GM12878 (cell line): ENCODE data around the gene RCVRN. TPM values are rescaled to one million over a fixed set of nuclear protein-coding genes. Genes with fewer than 3 reads are reported as not detected.

Source experiments
- ATAC-seq: fragments of 200-7000 bp; cut with Tn5 transposase; 3 replicates; pipeline ENCODE4 v1.9.1; 2020; ENCODE audit warnings: mild to moderate bottlenecking, moderate library complexity
- BruUV-seq: library from RNA; stranded (reverse); fragments of 400-500 nt; replicated peaks from 2 replicates; lab custom pipeline; 2021; lab: Mats Ljungman, UMichigan
- CTCF ChIA-PET: fragments of 300-600 bp; sonication (Branson Sonifier 250); formaldehyde crosslinking; extraction: SDS; loops from one replicate; lab custom pipeline; 2021; ENCODE audit warnings: inconsistent platforms; lab: Yijun Ruan, JAX
- POLR2A ChIA-PET: fragments of 350-600 bp; formaldehyde crosslinking; extraction: SDS; loops from one replicate; lab custom pipeline; 2021; ENCODE audit warnings: inconsistent platforms; lab: Charles Lee
- RAD21 ChIA-PET: fragments of 300-600 bp; sonication (Branson Sonifier 250); formaldehyde crosslinking; loops from one replicate; lab custom pipeline; 2023; ENCODE audit warnings: antibody characterized with exemption; ENCODE audit not compliant: unreplicated experiment; lab: Charles Lee
- SMC1A ChIA-PET: fragments of 300-600 bp; sonication (Branson Sonifier 250); formaldehyde crosslinking; loops from one replicate; lab custom pipeline; 2023; ENCODE audit not compliant: unreplicated experiment, uncharacterized antibody; lab: Charles Lee
- DNase-seq: peaks from one replicate; pipeline ENCODE4 v3.0.0-alpha.2; 2011; ENCODE audit warnings: low read depth, low spot score
- FAIRE-seq: peaks from 3 replicates; lab custom pipeline; 2011; peaks lifted over from hg19 to GRCh38; lab: Jason Lieb, UNC
- H2AFZ ChIP-seq: 2 replicates; pipeline ENCODE4 v1.6.0; 2011; ENCODE audit warnings: low read depth, low read length, control low read depth; ENCODE audit not compliant: control insufficient read depth
- H3K27ac ChIP-seq: 2 replicates; pipeline ENCODE4 v1.5.1; 2011; ENCODE audit warnings: control low read depth; ENCODE audit not compliant: control insufficient read depth, insufficient read depth
- H3K27me3 ChIP-seq, 2 experiments: replicated peaks in 1 of 2; 2 replicates each; pipeline versions ENCODE4 v1.6.0 to v1.6.1; 2011; ENCODE audit warnings: low read length in 1 of 2; ENCODE audit not compliant: control insufficient read depth in 2 of 2, insufficient read depth in 2 of 2
- H3K36me3 ChIP-seq, 2 experiments: 2 replicates each; pipeline ENCODE4 v1.5.1; 2011; ENCODE audit warnings: low read length in 1 of 2; ENCODE audit not compliant: control insufficient read depth in 2 of 2, insufficient read depth in 2 of 2
- H3K4me1 ChIP-seq: 2 replicates; pipeline ENCODE4 v1.6.1; 2011; ENCODE audit warnings: mild to moderate bottlenecking, low read length, moderate library complexity, mixed read lengths; ENCODE audit not compliant: control insufficient read depth, insufficient read depth
- H3K4me2 ChIP-seq: 2 replicates; pipeline ENCODE4 v1.6.0; 2011; ENCODE audit warnings: control low read depth; ENCODE audit not compliant: control insufficient read depth, insufficient read depth
- H3K4me3 ChIP-seq: fragments of 200-600 bp; sonication (generic); 2 replicates; pipeline ENCODE4 v1.5.1; 2016
- H3K79me2 ChIP-seq: 2 replicates; pipeline ENCODE4 v1.6.0; 2011; ENCODE audit warnings: low read length; ENCODE audit not compliant: control insufficient read depth, insufficient read depth
- H3K9ac ChIP-seq: 2 replicates; pipeline ENCODE4 v1.8.0; 2011; ENCODE audit warnings: low read length, control low read depth, mixed read lengths; ENCODE audit not compliant: control insufficient read depth, insufficient read depth
- H3K9me3 ChIP-seq: replicated peaks from 3 replicates; pipeline ENCODE4 v1.5.1; 2011; ENCODE audit warnings: mild to moderate bottlenecking, low read length; ENCODE audit not compliant: control insufficient read depth, insufficient read depth
- H4K20me1 ChIP-seq: 2 replicates; pipeline ENCODE4 v1.6.0; 2011; ENCODE audit not compliant: control insufficient read depth, insufficient read depth
- BHLHE40 ChIP-seq, 2 experiments: fragments of 450-650 bp in 1 of 2; IDR thresholded peaks; 2 replicates each; pipeline ENCODE4 v1.6.1; 2011 to 2017; ENCODE audit warnings: low read depth in 2 of 2, borderline replicate concordance in 1 of 2, improper control_type of control experiment in 1 of 2, low read length in 1 of 2, mild to moderate bottlenecking in 1 of 2
- CBFB ChIP-seq: IDR thresholded peaks from 2 replicates; pipeline ENCODE4 v1.6.1; 2016; ENCODE audit warnings: antibody characterized with exemption, low read depth
- MEF2A ChIP-seq: IDR thresholded peaks from 2 replicates; pipeline ENCODE4 v1.6.1; 2011; ENCODE audit warnings: low read depth, mild to moderate bottlenecking, low read length, moderate library complexity; ENCODE audit not compliant: insufficient read depth
- RAD21 ChIP-seq: IDR thresholded peaks from 2 replicates; pipeline ENCODE4 v1.6.1; 2011; ENCODE audit warnings: mild to moderate bottlenecking, low read depth, low read length, moderate library complexity; ENCODE audit not compliant: insufficient read depth
- RB1 ChIP-seq: fragments of 450-650 bp; formaldehyde crosslinking; IDR thresholded peaks from 2 replicates; pipeline ENCODE4 v1.6.1; 2017; ENCODE audit warnings: mild to moderate bottlenecking, borderline replicate concordance
- SIN3A ChIP-seq: IDR thresholded peaks from 2 replicates; pipeline ENCODE4 v1.6.1; 2012; ENCODE audit warnings: low read depth, low read length, improper control_type of control experiment
- SMC3 ChIP-seq: IDR thresholded peaks from 2 replicates; pipeline ENCODE4 v1.6.1; 2011; ENCODE audit warnings: low read length, improper control_type of control experiment, borderline replicate concordance
- SPI1 ChIP-seq: IDR thresholded peaks from 2 replicates; pipeline ENCODE4 v1.6.1; 2011; ENCODE audit warnings: low read depth, mild to moderate bottlenecking, low read length, moderate library complexity, borderline replicate concordance; ENCODE audit not compliant: insufficient read depth
- STAT3 ChIP-seq: IDR thresholded peaks from 2 replicates; pipeline ENCODE4 v1.6.1; 2011; ENCODE audit warnings: low read depth, low read length, improper control_type of control experiment
- YBX1 ChIP-seq: fragments of 450-650 bp; IDR thresholded peaks from 2 replicates; pipeline ENCODE4 v1.6.1; 2016; ENCODE audit warnings: antibody characterized with exemption
- WGBS: methylation state at CpG from one replicate; pipeline ENCODE4 v1.1.6; 2016; ENCODE audit warnings: low lambda C conversion rate; ENCODE audit not compliant: insufficient replicate concordance, insufficient coverage; ENCODE audit errors: missing lambda C conversion rate; 5-methylcytosine and 5-hydroxymethylcytosine counted together
- in situ Hi-C: fragments of 300-500 bp; cut with MboI; formaldehyde crosslinking; loops from 9 replicates; pipeline ENCODE4 v1.14.3; 2018; ENCODE audit warnings: mixed read lengths
- intact Hi-C: fragments of 100-400 bp; cut with micrococcal nuclease; formaldehyde crosslinking; loops from one replicate; pipeline ENCODE4 v1.14.2; 2022; ENCODE audit not compliant: unreplicated experiment
- polyA plus RNA-seq, 11 experiments: library from polyadenylated mRNA; depleted of rRNA in 4 of 11; unstranded in 6 of 11; stranded (reverse) in 5 of 11; fragments of >200 nt; fragmentation: Nextera tagmentation in 4 of 11; fragmentation: Illumina TruSeq in 1 of 11; extraction: Ambion mirVana in 4 of 11; extraction: Trizol in 1 of 11; gene quantifications; 1 replicate in 1 of 11; 2 replicates in 10 of 11; pipeline versions ENCODE4 v1.2.1 to v1.2.3, GENCODE V29; 2011 to 2016; ENCODE audit warnings: inconsistent platforms in 2 of 11, missing spikeins in 2 of 11, low read depth in 1 of 11
- total RNA-seq, 4 experiments: library from RNA; depleted of rRNA in 3 of 4; stranded (reverse); fragments of >200 nt in 3 of 4; fragmentation: Illumina TruSeq in 1 of 4; extraction: Trizol in 1 of 4; gene quantifications; 2 replicates each; pipeline versions ENCODE4 v1.2.1 to v1.2.3, GENCODE V29; 2013 to 2021
- TF ChIP-seq, protein P1 (sequence below): fragments of 450-650 bp; IDR thresholded peaks from 2 replicates; pipeline ENCODE4 v1.6.1; 2017; ENCODE audit warnings: mild to moderate bottlenecking, moderate library complexity
- TF ChIP-seq, protein P2 (sequence below), 3 experiments: IDR thresholded peaks in 2 of 3; conservative IDR thresholded peaks in 1 of 3; 2 replicates each; pipeline ENCODE4 v1.5.1; 2011; ENCODE audit warnings: low read depth in 3 of 3, low read length in 3 of 3, mild to moderate bottlenecking in 3 of 3, control low read depth in 2 of 3, moderate library complexity in 2 of 3, inconsistent platforms in 1 of 3, mixed read lengths in 1 of 3; ENCODE audit not compliant: control insufficient read depth in 2 of 3, insufficient read depth in 1 of 3; ENCODE audit errors: extremely low read depth in 1 of 3

The RCVRN gene
- total and polyA plus RNA-seq, 10 of the 15 experiments (the other 5 are each of a cell fraction or from before 2014, with no cell fraction given) = 0.07 to 0.23 (median 0.14) TPM; not detected in 6

DNA sequence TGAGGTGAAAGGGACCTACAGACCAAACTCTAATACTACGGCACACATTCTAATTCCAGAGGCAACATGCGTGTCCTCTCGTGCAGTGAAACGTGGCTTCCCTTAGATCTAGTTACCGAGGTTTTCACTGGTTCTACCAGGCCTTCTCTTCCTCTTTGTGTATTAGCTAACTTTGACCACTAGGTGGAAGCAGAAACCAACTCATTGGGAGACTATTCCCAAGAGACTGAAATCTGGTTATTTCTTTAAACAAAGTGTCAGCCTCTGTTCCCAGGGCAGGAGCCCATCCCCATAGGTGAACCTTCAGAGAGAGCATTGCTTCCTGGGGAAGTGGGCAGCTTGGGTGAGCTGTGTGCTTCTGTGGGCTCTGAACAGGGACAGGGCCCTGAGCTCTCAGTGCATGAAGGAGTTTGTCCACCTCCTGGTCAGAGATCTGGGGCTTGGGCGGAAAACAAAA, 19.7 kb upstream of the RCVRN start:
- ATAC-seq (peak; percentile 88), DNase-seq (peak; percentile 48), FAIRE-seq (peak; percentile 94)
- CTCF ChIA-PET = interaction anchor here (0.7 to 6.2 kb wide), 16 partner anchors 10 to 696 kb away, joined by 3 to 63 read pairs (median 4); no protein-coding TSS in a partner anchor
- H2AFZ ChIP-seq = peak overlapping the region; percentile 16; the same call in 1 of the 2 replicates
- H3K4me1 ChIP-seq = no peaks in the 10 kb centered on the region
- intact Hi-C loops (loop anchor here (1.0 to 10.0 kb wide), 4 partner anchors 35 to 694 kb away; no protein-coding TSS in a partner anchor), in situ Hi-C loops (loop anchor here (5.0 kb wide), 1 partner anchor 693 kb away; no protein-coding TSS in a partner anchor)
- no peak overlapping the region for H3K4me3 ChIP-seq
- WGBS = 17% methylated on average over 6 of the region's 6 CpGs
- RAD21 ChIA-PET = interaction anchor here (0.6 to 2.4 kb wide), 7 partner anchors 11 to 693 kb away, joined by 3 to 18 read pairs (median 3); no protein-coding TSS in a partner anchor
- SMC1A ChIA-PET = interaction anchor here (0.5 to 1.6 kb wide), 4 partner anchors 125 to 721 kb away, joined by 3 to 6 read pairs (median 5); no protein-coding TSS in a partner anchor
- no peak overlapping the region for H3K4me2 ChIP-seq
- POLR2A ChIA-PET = interaction anchor here (0.6 kb wide), 1 partner anchor 956 kb away, joined by 4 read pairs; no protein-coding TSS in a partner anchor
- no peaks in the 10 kb centered on the region for H3K36me3 ChIP-seq
- H3K27ac ChIP-seq = no peak overlapping the region
- no TSS peak for BruUV-seq
- no peaks in the 10 kb centered on the region for H4K20me1 ChIP-seq
- H3K9me3 ChIP-seq = no peaks in the 10 kb centered on the region
- H3K79me2 ChIP-seq = no peaks in the 10 kb centered on the region
- no peak overlapping the region for H3K9ac ChIP-seq
- no peaks in the 10 kb centered on the region for H3K27me3 ChIP-seq
- TF ChIP-seq RB1 (peak; percentile 69; the same call in 1 of the 2 replicates), SMC3 (peak; percentile 88), MEF2A (no peak), CBFB (0 out of 2 replicates have a peak, but pooled peaks have one; percentile 16), STAT3 (peak; percentile 64; the same call in 1 of the 2 replicates), SPI1 (peak; percentile 46; the same call in 1 of the 2 replicates), BHLHE40 (IDR thresholded peaks at IDR 0.05; ENCODE audit: borderline replicate concordance in 1 of 2, low read depth in 2 of 2, low read length in 1 of 2) (0 out of 4 replicates have a peak, but pooled peaks have one; percentile 17 to 20), YBX1 (no peak; the same call in 1 of the 2 replicates), SIN3A (no peak), RAD21 (peak; percentile 91)
- TF ChIP-seq, protein P1, sequence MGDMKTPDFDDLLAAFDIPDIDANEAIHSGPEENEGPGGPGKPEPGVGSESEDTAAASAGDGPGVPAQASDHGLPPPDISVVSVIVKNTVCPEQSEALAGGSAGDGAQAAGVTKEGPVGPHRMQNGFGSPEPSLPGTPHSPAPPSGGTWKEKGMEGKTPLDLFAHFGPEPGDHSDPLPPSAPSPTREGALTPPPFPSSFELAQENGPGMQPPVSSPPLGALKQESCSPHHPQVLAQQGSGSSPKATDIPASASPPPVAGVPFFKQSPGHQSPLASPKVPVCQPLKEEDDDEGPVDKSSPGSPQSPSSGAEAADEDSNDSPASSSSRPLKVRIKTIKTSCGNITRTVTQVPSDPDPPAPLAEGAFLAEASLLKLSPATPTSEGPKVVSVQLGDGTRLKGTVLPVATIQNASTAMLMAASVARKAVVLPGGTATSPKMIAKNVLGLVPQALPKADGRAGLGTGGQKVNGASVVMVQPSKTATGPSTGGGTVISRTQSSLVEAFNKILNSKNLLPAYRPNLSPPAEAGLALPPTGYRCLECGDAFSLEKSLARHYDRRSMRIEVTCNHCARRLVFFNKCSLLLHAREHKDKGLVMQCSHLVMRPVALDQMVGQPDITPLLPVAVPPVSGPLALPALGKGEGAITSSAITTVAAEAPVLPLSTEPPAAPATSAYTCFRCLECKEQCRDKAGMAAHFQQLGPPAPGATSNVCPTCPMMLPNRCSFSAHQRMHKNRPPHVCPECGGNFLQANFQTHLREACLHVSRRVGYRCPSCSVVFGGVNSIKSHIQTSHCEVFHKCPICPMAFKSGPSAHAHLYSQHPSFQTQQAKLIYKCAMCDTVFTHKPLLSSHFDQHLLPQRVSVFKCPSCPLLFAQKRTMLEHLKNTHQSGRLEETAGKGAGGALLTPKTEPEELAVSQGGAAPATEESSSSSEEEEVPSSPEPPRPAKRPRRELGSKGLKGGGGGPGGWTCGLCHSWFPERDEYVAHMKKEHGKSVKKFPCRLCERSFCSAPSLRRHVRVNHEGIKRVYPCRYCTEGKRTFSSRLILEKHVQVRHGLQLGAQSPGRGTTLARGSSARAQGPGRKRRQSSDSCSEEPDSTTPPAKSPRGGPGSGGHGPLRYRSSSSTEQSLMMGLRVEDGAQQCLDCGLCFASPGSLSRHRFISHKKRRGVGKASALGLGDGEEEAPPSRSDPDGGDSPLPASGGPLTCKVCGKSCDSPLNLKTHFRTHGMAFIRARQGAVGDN = no peak
- TF ChIP-seq, protein P2, sequence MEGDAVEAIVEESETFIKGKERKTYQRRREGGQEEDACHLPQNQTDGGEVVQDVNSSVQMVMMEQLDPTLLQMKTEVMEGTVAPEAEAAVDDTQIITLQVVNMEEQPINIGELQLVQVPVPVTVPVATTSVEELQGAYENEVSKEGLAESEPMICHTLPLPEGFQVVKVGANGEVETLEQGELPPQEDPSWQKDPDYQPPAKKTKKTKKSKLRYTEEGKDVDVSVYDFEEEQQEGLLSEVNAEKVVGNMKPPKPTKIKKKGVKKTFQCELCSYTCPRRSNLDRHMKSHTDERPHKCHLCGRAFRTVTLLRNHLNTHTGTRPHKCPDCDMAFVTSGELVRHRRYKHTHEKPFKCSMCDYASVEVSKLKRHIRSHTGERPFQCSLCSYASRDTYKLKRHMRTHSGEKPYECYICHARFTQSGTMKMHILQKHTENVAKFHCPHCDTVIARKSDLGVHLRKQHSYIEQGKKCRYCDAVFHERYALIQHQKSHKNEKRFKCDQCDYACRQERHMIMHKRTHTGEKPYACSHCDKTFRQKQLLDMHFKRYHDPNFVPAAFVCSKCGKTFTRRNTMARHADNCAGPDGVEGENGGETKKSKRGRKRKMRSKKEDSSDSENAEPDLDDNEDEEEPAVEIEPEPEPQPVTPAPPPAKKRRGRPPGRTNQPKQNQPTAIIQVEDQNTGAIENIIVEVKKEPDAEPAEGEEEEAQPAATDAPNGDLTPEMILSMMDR (IDR thresholded peaks at IDR 0.05 in 2 of 3, conservative IDR thresholded peaks at IDR 0.05 in 1 of 3; ENCODE audit: control insufficient read depth in 2 of 3, extremely low read depth in 1 of 3, insufficient read depth in 1 of 3, low read depth in 3 of 3, low read length in 3 of 3) = peak; percentile 78 to 90 (median 82); a peak in 4 of 6 replicates
